Esophagus muscularis mucosa (tissue), 3 donors: ENCODE data around the gene GSG1L.

Source experiments
- POLR2A ChIP-seq: fragments of 450-650 bp; IDR thresholded peaks from one replicate; pipeline ENCODE4 v1.6.1; 2017; ENCODE audit warnings: antibody characterized with exemption, moderate library complexity, mild to moderate bottlenecking, low read depth
- POLR2AphosphoS5 ChIP-seq, 2 donors: sonication (generic); formaldehyde crosslinking; IDR thresholded peaks; one replicate each; pipeline ENCODE4 v1.6.1; 2017; ENCODE audit warnings: antibody characterized with exemption in 2 of 2
- TF ChIP-seq, protein P1 (sequence below), 3 experiments: fragments of 200-600 bp in 2 of 3; fragments of 450-650 bp in 1 of 3; sonication (generic) in 2 of 3; IDR thresholded peaks; one replicate each; pipeline ENCODE4 v1.5.1; 2017 to 2019; ENCODE audit warnings: antibody characterized with exemption in 3 of 3, mild to moderate bottlenecking in 2 of 3, moderate library complexity in 1 of 3

DNA sequence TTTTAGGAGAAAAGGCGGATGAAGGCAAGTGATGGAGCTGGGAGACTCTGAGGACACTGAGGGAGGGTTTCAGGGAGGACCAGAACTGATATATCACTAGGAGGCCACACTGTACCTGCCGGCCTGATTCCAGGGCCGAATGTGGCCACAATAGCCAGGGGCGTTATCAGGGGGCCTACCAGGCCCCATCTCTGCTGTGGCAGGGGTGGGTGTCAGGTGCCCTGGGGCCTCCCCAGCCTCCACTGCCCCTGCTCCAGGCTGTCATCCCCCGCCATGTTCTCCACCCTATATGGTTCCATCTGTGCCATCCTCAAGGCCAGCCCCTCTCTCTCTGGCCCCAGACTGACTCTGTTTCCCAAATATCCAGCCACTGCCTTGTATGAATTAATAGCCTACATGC, 246.5 kb downstream of the GSG1L start:
- TF ChIP-seq POLR2A (no peak), POLR2AphosphoS5 (IDR thresholded peaks at IDR 0.05) (no peak)
- TF ChIP-seq, protein P1, sequence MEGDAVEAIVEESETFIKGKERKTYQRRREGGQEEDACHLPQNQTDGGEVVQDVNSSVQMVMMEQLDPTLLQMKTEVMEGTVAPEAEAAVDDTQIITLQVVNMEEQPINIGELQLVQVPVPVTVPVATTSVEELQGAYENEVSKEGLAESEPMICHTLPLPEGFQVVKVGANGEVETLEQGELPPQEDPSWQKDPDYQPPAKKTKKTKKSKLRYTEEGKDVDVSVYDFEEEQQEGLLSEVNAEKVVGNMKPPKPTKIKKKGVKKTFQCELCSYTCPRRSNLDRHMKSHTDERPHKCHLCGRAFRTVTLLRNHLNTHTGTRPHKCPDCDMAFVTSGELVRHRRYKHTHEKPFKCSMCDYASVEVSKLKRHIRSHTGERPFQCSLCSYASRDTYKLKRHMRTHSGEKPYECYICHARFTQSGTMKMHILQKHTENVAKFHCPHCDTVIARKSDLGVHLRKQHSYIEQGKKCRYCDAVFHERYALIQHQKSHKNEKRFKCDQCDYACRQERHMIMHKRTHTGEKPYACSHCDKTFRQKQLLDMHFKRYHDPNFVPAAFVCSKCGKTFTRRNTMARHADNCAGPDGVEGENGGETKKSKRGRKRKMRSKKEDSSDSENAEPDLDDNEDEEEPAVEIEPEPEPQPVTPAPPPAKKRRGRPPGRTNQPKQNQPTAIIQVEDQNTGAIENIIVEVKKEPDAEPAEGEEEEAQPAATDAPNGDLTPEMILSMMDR (IDR thresholded peaks at IDR 0.05) = no peak
